GM12873 (cell line): ENCODE data around the gene CTIF.

Experiments
- TF ChIP-seq, protein P1 (sequence below): IDR thresholded peaks from 2 replicates; pipeline ENCODE4 v1.5.1; 2012; ENCODE audit warnings: low read depth, mild to moderate bottlenecking, moderate library complexity, low read length, control low read depth; ENCODE audit not compliant: insufficient read depth; ENCODE audit errors: missing control alignments

The CTIF gene

DNA sequence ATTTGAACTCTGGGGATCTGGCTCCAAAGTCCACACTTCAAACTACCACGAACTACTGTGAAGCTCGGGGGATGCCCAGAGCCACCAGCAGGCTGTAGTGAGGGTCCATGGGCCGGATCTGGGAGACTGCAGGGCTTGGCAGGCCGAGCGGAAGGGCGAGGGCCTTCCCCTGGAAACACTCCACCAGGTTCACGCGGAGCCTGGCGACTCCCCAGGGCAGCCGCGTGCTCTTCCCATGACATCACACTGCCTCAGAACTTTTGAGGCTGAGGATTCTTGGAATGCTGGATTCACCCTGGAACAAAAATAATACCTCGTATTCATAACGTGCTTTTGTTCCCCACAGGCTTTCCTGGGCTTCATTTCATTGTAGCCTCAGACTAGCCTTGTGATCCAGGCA lies 210.9 kb downstream of the CTIF start:
- TF ChIP-seq, protein P1, sequence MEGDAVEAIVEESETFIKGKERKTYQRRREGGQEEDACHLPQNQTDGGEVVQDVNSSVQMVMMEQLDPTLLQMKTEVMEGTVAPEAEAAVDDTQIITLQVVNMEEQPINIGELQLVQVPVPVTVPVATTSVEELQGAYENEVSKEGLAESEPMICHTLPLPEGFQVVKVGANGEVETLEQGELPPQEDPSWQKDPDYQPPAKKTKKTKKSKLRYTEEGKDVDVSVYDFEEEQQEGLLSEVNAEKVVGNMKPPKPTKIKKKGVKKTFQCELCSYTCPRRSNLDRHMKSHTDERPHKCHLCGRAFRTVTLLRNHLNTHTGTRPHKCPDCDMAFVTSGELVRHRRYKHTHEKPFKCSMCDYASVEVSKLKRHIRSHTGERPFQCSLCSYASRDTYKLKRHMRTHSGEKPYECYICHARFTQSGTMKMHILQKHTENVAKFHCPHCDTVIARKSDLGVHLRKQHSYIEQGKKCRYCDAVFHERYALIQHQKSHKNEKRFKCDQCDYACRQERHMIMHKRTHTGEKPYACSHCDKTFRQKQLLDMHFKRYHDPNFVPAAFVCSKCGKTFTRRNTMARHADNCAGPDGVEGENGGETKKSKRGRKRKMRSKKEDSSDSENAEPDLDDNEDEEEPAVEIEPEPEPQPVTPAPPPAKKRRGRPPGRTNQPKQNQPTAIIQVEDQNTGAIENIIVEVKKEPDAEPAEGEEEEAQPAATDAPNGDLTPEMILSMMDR: no peak

DNA sequence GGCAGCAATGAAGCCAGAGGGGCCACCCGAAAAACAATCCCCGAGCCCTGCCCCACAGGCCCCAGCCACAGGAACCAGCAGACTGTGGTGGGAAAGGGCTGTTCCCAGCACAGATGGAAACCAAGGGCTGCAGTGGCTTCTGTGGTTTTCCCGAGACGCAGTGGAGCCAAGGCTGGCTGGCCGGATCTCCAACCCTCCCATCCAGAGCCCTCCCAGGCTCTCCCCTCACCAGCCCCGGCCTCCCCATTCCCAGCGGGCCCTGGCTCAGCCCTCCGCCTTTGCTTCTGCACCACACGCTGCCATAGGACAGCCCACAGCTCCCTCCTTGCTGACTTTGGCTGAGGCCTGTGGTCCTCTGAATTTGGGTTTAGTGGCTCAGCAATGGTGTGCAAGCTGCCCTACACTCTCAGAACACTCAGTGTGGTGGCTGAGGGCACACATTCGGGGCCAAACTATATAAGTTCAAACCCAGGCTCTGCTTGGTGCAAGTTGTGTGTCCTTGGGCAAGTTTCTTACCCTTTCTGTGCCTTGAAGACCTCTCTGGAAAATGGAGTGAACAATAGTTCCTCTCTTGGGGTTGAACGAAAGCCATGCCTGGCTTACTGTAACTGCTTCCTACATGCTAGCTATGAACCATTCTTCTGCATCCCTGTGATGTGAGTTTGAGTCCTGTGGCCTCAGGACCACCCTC lies 211.8 kb downstream of the CTIF start:
- TF ChIP-seq, protein P1: no peak

DNA sequence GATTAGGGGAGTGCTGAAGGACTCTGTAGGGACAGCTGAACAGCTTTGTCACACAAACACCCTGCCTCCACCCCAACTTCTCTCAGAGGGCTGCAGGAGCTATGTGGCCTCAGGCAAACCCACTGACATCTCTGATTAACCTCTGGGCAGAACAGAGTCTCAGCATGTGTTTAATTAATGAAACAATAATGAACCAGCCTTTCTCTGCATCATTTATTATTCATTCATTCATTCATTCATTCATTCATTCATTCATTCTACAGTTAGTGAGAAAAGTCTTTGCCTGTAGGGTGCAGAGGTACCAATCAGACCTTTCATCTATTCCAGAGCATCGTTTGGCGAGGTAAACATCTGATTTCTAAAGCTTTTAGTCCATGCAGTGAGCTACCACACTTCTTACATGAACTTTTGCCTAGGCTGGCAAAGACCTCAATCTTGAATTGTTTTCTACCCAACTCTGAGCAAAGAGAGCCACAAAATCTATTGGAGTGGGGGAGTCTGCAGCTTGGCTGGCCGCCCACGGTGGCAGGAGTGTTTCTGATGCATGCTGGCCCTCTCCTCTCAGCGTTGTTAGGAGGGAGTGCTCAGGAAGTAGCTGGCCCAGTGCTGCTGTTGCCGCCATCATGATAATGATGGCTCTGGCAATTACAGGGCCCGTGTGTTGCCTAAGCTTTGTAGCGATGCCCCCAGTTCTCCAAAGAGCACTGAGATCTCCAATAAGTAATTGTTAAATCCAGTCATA lies 213.1 kb downstream of the CTIF start:
- TF ChIP-seq, protein P1: no peak

DNA sequence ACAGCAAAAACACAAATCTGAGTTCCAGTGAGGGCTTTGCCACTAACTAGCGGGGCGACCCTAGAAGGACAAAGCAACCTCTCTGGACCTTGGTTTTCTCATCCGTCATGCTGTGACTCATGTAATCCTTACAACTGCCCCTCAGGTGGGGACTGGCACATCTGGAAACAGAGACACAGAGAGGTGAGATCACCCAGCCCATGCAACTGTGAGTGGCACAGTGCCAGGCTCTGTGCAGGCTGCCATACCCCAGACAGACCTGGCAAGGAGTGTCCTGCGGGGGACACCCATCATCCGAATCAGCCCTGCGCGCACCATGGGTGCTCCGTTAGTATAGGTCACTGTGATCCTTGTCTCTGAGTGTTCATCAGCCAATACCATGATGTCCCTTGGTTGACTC lies 213.6 kb downstream of the CTIF start:
- TF ChIP-seq, protein P1: no peak

DNA sequence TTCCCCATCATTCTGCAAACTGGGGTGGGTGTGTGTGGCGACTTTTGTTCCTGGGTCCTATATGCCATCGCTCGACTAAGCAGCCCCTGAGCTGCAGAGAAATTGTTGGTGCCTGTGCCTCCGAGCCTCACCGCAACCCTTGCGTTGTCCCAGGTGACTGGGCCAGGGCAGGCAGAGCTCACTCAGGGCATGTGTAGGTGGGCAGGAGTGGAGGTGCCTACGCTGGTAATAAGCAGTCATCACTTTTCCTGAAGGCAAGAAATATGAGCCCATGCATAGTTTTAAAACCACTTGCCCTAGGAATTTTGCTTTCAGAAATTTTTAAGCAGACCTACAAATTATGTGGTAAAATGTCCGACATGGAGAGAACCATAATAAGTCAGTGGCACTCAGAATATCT lies 214.1 kb downstream of the CTIF start:
- TF ChIP-seq, protein P1: no peak

DNA sequence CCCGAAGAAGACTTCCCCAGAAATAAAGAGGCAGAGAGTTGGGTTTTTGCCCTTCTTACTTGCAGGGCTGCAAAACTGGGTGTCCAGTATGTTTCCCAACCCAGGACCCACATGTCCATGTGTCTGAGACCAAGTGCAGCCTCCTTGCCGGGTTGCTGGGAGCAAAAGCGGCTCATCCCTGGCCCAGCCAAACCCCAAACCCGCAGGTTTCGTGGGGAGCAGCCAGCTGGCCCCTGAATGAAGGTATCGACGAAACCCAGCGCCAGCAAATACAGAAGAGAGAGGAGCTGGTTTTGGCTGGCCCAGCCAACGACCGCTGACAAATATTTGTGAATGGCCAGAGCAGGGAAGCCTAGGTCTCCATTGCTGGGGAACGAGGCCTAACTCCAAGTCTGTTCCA lies 214.9 kb downstream of the CTIF start:
- TF ChIP-seq, protein P1: no peak

DNA sequence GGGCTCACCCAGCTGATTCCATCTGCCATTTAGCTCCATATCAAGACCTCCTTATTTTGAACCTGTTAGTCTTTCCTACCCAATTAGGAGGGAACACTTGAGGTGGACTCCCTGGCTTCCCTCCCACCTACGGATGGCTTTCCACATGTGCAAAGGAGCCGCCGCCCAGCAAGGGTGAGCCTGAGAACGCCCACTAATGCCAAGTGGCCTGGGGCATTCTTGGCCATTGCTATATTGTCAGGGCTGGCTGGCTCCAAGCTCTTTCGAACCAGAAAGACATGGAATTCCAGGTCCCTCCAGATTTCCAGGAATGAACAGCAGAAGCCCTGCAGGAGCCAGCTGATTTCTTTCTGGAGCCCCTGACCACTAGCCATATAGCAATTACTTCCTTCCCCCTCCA lies 215.7 kb downstream of the CTIF start:
- TF ChIP-seq, protein P1: no peak
